ENCODE results near the gene RHAG. TPM values are rescaled to one million over a fixed set of nuclear protein-coding genes. Genes with fewer than 3 reads are reported as not detected.
"Not testable (repeated sequence)": the region's sequence is repeated elsewhere in the genome, so short reads cannot be mapped to it uniquely, and the experiment has no call there.

RHAG gene
- total RNA-seq, 1 experiment from 2014 or later, result not detected

DNA sequence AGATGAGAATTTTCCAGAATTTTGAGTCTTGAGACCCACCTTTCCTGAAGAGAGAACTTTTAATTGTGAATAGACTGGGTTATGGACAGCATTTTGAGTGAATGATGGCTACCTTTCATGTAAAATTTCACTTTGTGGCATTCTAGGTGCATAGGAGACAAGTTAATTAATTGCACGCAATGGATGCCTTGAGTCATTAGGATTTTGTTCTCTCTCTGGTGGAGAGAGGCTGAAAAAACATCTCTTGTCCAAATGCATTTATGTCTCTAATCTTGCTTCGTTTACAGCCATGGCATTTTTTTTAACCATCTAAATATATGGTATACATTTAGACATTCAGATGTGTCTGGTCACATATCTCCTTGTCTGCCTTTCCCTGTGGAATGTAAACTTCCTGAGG is 3.1 kb downstream of the RHAG start:
- Histone ChIP-seq H3K27me3 (ENCODE audit: low read length) (no peaks in the 10 kb centered on the region), H3K4me1 (ENCODE audit: low read length) (no peaks in the 10 kb centered on the region), H3K36me3 (ENCODE audit: insufficient read depth, low read length) (no peaks in the 10 kb centered on the region), H3K9me2 (replicated peaks; ENCODE audit: insufficient read depth, low read length) (no peaks in the 10 kb centered on the region), H4K20me1 (ENCODE audit: insufficient read depth, low read depth, low read length) (no peaks in the 10 kb centered on the region), H3K27ac (ENCODE audit: low read length) (no peak overlapping the region), H3K79me2 (ENCODE audit: low read length) (no peaks in the 10 kb centered on the region), H3K4me3 (ENCODE audit: low read length) (no peak overlapping the region), H3K9ac (ENCODE audit: low read length) (no peak overlapping the region), H2AFZ (ENCODE audit: low read length) (no peak overlapping the region), H3K4me2 (ENCODE audit: low read depth, low read length, poor library complexity, severe bottlenecking) (no peak overlapping the region), H3K9me3 (ENCODE audit: low read length) (no peaks in the 10 kb centered on the region)
- DNase-seq, result no peak

DNA sequence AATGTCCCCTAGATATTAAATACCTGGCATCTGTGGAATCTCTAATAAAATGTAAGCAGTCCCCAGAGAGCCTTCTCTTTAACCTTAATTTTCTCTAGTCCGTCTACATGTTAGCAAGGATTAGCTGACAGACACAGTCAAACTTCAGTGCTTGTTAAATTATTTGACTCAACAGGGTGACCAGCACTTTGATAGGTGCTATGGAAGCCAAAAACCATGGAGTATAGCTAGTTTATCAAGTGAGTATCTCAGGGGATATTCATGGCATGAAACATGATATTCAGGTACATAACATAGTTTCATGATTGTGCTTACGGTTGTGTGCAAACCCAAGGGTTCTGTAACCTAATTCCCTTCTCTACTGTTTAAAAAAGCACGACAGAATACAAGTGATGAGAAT is 3.9 kb downstream of the RHAG start:
- no peak overlapping the region for H3K27ac ChIP-seq (ENCODE audit: low read length)
- no peaks in the 10 kb centered on the region for H4K20me1 ChIP-seq (ENCODE audit: insufficient read depth, low read depth, low read length)
- no peak overlapping the region for H3K9ac ChIP-seq (ENCODE audit: low read length)
- no peaks in the 10 kb centered on the region for H3K9me3 ChIP-seq (ENCODE audit: low read length)
- DNase-seq, result no peak
- H3K27me3 ChIP-seq (ENCODE audit: low read length), result no peaks in the 10 kb centered on the region
- no peaks in the 10 kb centered on the region for H3K4me1 ChIP-seq (ENCODE audit: low read length)
- H3K4me2 ChIP-seq (ENCODE audit: low read depth, low read length, poor library complexity, severe bottlenecking), result no peak overlapping the region
- no peaks in the 10 kb centered on the region for H3K79me2 ChIP-seq (ENCODE audit: low read length)
- H3K9me2 ChIP-seq (replicated peaks; ENCODE audit: insufficient read depth, low read length), result no peaks in the 10 kb centered on the region
- no peaks in the 10 kb centered on the region for H3K36me3 ChIP-seq (ENCODE audit: insufficient read depth, low read length)
- no peak overlapping the region for H2AFZ ChIP-seq (ENCODE audit: low read length)
- no peak overlapping the region for H3K4me3 ChIP-seq (ENCODE audit: low read length)

DNA sequence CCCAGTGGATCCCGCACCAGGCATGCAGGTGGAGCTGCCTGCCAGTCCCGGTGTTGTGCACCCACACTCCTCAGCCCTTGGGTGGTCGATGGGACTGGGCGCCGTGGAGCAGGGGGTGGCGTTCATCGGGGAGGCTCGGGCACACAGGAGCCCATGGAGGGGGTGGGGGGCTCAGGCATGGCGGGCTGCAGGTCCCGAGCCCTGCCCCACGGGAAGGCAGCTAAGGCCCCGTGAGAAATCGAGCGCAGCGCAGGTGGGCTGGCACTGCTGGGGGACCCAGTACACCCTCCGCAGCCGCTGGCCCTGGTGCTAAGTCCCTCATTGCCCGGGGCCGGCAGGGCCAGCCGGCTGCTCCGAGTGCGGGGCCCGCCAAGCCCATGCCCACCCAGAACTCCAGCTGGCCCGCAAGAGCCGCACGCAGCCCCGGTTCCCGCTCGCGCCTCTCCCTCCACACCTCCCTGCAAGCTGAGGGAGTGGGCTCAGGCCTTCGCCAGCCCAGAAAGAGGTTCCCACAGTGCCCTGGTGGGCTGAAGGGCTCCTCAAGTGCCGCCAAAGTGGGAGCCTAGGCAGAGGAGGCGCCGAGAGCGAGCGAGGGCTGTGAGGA is 7.1 kb downstream of the RHAG start:
- H3K9ac ChIP-seq (ENCODE audit: low read length); DNase-seq; H3K79me2 ChIP-seq (ENCODE audit: low read length); H2AFZ ChIP-seq (ENCODE audit: low read length); H3K27me3 ChIP-seq (ENCODE audit: low read length); H3K9me3 ChIP-seq (ENCODE audit: low read length); H3K27ac ChIP-seq (ENCODE audit: low read length); H3K36me3 ChIP-seq (ENCODE audit: insufficient read depth, low read length); H3K4me2 ChIP-seq (ENCODE audit: low read depth, low read length, poor library complexity, severe bottlenecking); H3K4me3 ChIP-seq (ENCODE audit: low read length); H4K20me1 ChIP-seq (ENCODE audit: insufficient read depth, low read depth, low read length); H3K9me2 ChIP-seq (replicated peaks; ENCODE audit: insufficient read depth, low read length); H3K4me1 ChIP-seq (ENCODE audit: low read length): not testable (repeated sequence)

DNA sequence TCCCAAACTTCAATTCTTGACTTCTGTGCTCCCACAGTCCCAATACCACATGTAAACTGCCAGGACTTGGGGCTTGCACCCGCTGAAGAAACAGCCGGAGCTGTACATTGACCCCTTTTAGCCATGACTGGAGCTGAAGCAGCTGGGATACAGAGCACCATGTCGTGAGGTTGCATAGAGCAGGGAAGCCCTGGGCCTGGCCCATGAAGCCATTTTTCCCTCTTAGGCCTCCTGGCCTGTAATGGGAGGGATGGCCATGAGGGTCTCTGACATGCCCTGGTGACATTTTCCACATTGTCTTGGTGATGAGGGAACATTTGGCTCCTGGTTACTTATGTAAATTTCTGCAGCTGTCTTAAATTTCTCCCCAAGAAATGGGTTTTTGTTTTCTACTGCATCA is 9.8 kb downstream of the RHAG start:
- H3K9me3 ChIP-seq (ENCODE audit: low read length), result no peaks in the 10 kb centered on the region
- no peaks in the 10 kb centered on the region for H3K9me2 ChIP-seq (replicated peaks; ENCODE audit: insufficient read depth, low read length)
- no peak overlapping the region for H3K27ac ChIP-seq (ENCODE audit: low read length)
- H3K79me2 ChIP-seq (ENCODE audit: low read length), result no peaks in the 10 kb centered on the region
- H3K4me2 ChIP-seq (ENCODE audit: low read depth, low read length, poor library complexity, severe bottlenecking), result no peak overlapping the region
- no peaks in the 10 kb centered on the region for H4K20me1 ChIP-seq (ENCODE audit: insufficient read depth, low read depth, low read length)
- no peak overlapping the region for H3K4me3 ChIP-seq (ENCODE audit: low read length)
- no peaks in the 10 kb centered on the region for H3K36me3 ChIP-seq (ENCODE audit: insufficient read depth, low read length)
- no peak overlapping the region for H3K9ac ChIP-seq (ENCODE audit: low read length)
- H3K4me1 ChIP-seq (ENCODE audit: low read length), result no peaks in the 10 kb centered on the region
- H2AFZ ChIP-seq (ENCODE audit: low read length), result no peak overlapping the region
- no peak for DNase-seq
- H3K27me3 ChIP-seq (ENCODE audit: low read length), result no peaks in the 10 kb centered on the region

DNA sequence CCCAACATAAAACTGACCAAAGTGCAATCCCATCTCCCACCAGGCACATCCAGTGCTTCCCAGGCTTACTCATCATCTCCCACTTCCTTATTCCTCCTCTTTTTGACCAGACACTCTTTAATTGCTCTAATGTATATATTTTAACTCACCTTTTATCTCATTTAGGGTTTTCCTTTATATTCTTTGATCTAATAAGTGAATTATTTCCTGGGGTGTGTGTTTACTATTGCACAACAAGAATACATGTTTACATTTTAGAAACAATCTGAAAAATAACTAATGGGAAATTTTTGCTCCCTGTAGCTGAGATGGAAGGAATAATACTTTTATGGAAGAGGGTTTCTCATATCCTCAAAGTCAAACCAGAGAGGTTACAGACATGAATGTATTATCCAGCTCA is 18.4 kb downstream of the RHAG start:
- no peaks in the 10 kb centered on the region for H3K4me1 ChIP-seq (ENCODE audit: low read length)
- no peak for DNase-seq
- no peaks in the 10 kb centered on the region for H3K27me3 ChIP-seq (ENCODE audit: low read length)
- H3K27ac ChIP-seq (ENCODE audit: low read length), result no peak overlapping the region
- H3K4me3 ChIP-seq (ENCODE audit: low read length), result no peak overlapping the region
- H3K9me3 ChIP-seq (ENCODE audit: low read length), result no peaks in the 10 kb centered on the region
- H3K4me2 ChIP-seq (ENCODE audit: low read depth, low read length, poor library complexity, severe bottlenecking), result no peak overlapping the region
- no peaks in the 10 kb centered on the region for H3K79me2 ChIP-seq (ENCODE audit: low read length)
- no peaks in the 10 kb centered on the region for H3K36me3 ChIP-seq (ENCODE audit: insufficient read depth, low read length)
- H3K9me2 ChIP-seq (replicated peaks; ENCODE audit: insufficient read depth, low read length), result no peaks in the 10 kb centered on the region
- no peak overlapping the region for H2AFZ ChIP-seq (ENCODE audit: low read length)
- H4K20me1 ChIP-seq (ENCODE audit: insufficient read depth, low read depth, low read length), result no peaks in the 10 kb centered on the region
- H3K9ac ChIP-seq (ENCODE audit: low read length), result no peak overlapping the region

DNA sequence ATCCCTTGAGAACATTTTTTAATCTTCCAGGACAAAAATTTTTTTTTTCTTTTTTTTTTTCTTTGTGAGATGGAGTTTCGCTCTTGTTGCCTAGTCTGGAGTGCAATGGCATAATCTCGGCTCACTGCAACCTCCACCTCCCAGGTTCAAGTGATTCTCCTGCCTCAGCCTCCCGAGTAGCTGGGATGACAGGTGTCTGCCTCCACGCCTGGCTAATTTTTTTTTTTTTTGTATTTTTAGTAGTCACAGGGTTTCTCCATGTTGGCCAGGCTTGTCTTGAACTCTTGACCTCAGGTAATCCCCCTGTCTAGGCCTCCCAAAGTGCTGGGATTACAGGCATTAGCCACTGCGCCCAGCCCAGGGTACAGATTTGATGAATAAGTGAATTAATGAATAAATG is 22.5 kb downstream of the RHAG start:
- H3K4me2 ChIP-seq (ENCODE audit: low read depth, low read length, poor library complexity, severe bottlenecking); H3K79me2 ChIP-seq (ENCODE audit: low read length); H3K4me1 ChIP-seq (ENCODE audit: low read length); H3K36me3 ChIP-seq (ENCODE audit: insufficient read depth, low read length); H3K9me3 ChIP-seq (ENCODE audit: low read length); H2AFZ ChIP-seq (ENCODE audit: low read length); H3K4me3 ChIP-seq (ENCODE audit: low read length); DNase-seq; H3K27ac ChIP-seq (ENCODE audit: low read length); H3K9ac ChIP-seq (ENCODE audit: low read length); H3K27me3 ChIP-seq (ENCODE audit: low read length); H3K9me2 ChIP-seq (replicated peaks; ENCODE audit: insufficient read depth, low read length); H4K20me1 ChIP-seq (ENCODE audit: insufficient read depth, low read depth, low read length): not testable (repeated sequence)

DNA sequence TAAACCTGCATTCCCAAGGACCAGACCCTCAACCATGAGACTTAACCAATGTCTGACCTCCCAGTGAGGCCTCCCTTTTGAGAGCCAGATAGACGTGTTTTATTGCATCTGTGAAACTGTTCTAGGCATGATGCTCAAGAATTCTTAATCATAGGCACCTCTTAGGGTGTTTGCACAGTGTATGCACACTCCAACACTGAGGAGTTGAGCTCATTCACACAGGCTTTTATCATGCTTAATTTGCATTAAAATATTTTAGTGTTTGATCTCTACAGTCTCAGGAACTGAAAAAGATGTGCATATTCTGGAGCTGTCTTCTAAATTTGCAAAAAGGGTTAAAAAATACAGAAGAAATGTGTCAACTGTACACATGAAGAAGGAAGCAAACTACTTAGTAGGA is 27.4 kb downstream of the RHAG start:
- no peak overlapping the region for H2AFZ ChIP-seq (ENCODE audit: low read length)
- no peak overlapping the region for H3K9ac ChIP-seq (ENCODE audit: low read length)
- H3K4me1 ChIP-seq (ENCODE audit: low read length), result no peaks in the 10 kb centered on the region
- H3K27me3 ChIP-seq (ENCODE audit: low read length), result no peaks in the 10 kb centered on the region
- H3K9me3 ChIP-seq (ENCODE audit: low read length), result no peaks in the 10 kb centered on the region
- H3K36me3 ChIP-seq (ENCODE audit: insufficient read depth, low read length), result no peaks in the 10 kb centered on the region
- no peak for DNase-seq
- no peaks in the 10 kb centered on the region for H4K20me1 ChIP-seq (ENCODE audit: insufficient read depth, low read depth, low read length)
- H3K79me2 ChIP-seq (ENCODE audit: low read length), result no peaks in the 10 kb centered on the region
- no peaks in the 10 kb centered on the region for H3K9me2 ChIP-seq (replicated peaks; ENCODE audit: insufficient read depth, low read length)
- no peak overlapping the region for H3K4me3 ChIP-seq (ENCODE audit: low read length)
- H3K4me2 ChIP-seq (ENCODE audit: low read depth, low read length, poor library complexity, severe bottlenecking), result no peak overlapping the region
- no peak overlapping the region for H3K27ac ChIP-seq (ENCODE audit: low read length)

DNA sequence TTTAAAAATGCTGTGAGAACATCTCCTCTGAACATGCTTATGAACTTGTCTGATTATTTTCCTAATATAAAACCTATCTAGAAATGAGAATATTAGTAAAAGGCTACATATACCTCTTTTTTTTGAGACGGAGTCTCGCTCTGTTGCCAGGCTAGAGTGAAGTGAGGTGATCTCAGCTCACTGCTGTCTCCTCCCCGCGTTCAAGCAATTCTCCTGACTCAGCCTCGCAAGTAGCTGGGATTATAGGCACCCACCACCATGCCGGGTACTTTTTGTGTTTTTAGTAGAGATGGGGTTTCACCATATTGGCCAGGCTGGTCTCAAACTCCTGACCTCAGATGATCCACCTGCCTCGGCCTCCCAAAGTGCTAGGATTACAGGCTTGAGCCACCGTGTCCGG is 28.4 kb downstream of the RHAG start:
- not testable (repeated sequence) for H3K4me1 ChIP-seq (ENCODE audit: low read length); H3K79me2 ChIP-seq (ENCODE audit: low read length); H4K20me1 ChIP-seq (ENCODE audit: insufficient read depth, low read depth, low read length); H3K4me3 ChIP-seq (ENCODE audit: low read length); H3K9me3 ChIP-seq (ENCODE audit: low read length); H3K27ac ChIP-seq (ENCODE audit: low read length); H3K27me3 ChIP-seq (ENCODE audit: low read length); H2AFZ ChIP-seq (ENCODE audit: low read length); H3K9ac ChIP-seq (ENCODE audit: low read length); H3K4me2 ChIP-seq (ENCODE audit: low read depth, low read length, poor library complexity, severe bottlenecking); H3K36me3 ChIP-seq (ENCODE audit: insufficient read depth, low read length); H3K9me2 ChIP-seq (replicated peaks; ENCODE audit: insufficient read depth, low read length); DNase-seq

DNA sequence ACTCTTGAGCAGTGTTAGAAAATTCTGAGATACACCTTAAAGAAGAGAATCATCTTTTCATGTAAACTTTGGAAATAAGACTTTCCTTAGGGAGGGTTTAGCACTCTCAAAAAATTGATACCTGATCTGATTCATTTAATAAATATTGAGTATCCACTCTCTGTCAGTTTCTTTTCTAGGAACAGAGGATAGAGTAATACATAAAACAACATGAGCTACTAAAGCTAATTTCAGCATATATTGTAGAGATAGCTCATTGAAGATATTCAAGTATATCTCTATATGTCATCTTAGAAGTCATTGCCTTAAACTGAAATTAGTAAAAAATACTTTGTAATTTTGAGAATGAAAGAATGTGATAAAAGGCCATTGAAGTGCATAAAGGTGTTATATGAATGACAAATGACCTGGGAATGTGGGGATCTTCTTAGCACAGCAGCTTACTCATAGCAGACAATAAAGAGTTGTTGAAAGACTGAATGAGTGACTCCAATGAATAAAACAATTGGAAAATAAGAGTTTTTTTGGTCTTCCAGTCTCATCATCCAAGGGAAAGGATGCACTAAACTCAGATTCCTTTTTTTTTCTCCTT is 29.2 kb downstream of the RHAG start:
- H3K9me2 ChIP-seq (replicated peaks; ENCODE audit: insufficient read depth, low read length), result no peaks in the 10 kb centered on the region
- H3K36me3 ChIP-seq (ENCODE audit: insufficient read depth, low read length), result no peaks in the 10 kb centered on the region
- H4K20me1 ChIP-seq (ENCODE audit: insufficient read depth, low read depth, low read length), result no peaks in the 10 kb centered on the region
- H3K27ac ChIP-seq (ENCODE audit: low read length), result no peak overlapping the region
- H3K27me3 ChIP-seq (ENCODE audit: low read length), result no peaks in the 10 kb centered on the region
- H3K4me2 ChIP-seq (ENCODE audit: low read depth, low read length, poor library complexity, severe bottlenecking), result no peak overlapping the region
- no peak overlapping the region for H3K9ac ChIP-seq (ENCODE audit: low read length)
- no peaks in the 10 kb centered on the region for H3K9me3 ChIP-seq (ENCODE audit: low read length)
- no peaks in the 10 kb centered on the region for H3K79me2 ChIP-seq (ENCODE audit: low read length)
- H2AFZ ChIP-seq (ENCODE audit: low read length), result no peak overlapping the region
- no peak overlapping the region for H3K4me3 ChIP-seq (ENCODE audit: low read length)
- no peak for DNase-seq
- no peaks in the 10 kb centered on the region for H3K4me1 ChIP-seq (ENCODE audit: low read length)
